HG03354 (cell line): ENCODE measurements around the gene RIPK3.
"Not testable (repeated sequence)": the region's sequence is repeated elsewhere in the genome, so short reads cannot be mapped to it uniquely, and the experiment has no call there.

Source experiments
- ATAC-seq: cut with Tn5 transposase; IDR thresholded peaks from one replicate; pipeline ENCODE4 v1.9.1; 2021; ENCODE audit warnings: mild to moderate bottlenecking; ENCODE audit not compliant: unreplicated experiment, poor library complexity, severe bottlenecking

Gene RIPK3

DNA sequence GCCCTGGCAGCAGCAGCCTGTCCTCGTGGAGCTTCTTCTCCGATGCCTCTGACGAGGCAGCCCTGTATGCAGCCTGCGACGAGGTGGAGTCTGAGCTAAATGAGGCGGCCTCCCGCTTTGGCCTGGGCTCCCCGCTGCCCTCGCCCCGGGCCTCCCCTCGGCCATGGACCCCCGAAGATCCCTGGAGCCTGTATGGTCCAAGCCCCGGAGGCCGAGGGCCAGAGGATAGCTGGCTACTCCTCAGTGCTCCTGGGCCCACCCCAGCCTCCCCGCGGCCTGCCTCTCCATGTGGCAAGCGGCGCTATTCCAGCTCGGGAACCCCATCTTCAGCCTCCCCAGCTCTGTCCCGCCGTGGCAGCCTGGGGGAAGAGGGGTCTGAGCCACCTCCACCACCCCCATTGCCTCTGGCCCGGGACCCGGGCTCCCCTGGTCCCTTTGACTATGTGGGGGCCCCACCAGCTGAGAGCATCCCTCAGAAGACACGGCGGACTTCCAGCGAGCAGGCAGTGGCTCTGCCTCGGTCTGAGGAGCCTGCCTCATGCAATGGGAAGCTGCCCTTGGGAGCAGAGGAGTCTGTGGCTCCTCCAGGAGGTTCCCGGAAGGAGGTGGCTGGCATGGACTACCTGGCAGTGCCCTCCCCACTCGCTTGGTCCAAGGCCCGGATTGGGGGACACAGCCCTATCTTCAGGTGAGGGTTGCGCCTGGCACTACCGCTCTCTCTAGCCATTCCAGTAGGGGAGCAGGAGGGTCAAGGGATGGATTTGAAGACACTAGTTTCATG lies 30.3 kb upstream of the RIPK3 start:
- no peak for ATAC-seq

DNA sequence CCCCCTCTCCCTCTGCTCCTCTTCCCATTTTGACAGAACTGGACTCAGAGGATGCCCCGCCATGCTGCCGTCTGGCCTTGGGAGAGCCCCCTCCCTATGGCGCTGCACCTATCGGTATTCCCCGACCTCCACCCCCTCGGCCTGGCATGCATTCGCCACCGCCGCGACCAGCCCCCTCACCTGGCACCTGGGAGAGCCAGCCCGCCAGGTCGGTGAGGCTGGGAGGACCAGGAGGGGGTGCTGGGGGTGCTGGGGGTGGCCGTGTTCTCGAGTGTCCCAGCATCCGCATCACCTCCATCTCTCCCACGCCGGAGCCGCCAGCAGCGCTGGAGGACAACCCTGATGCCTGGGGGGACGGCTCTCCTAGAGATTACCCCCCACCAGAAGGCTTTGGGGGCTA lies 29.7 kb upstream of the RIPK3 start:
- ATAC-seq = no peak

- ATAC-seq = no peak
Observed at GRCh38 chr14:24368562-24369252, 28.9 kb upstream of the RIPK3 start.

DNA sequence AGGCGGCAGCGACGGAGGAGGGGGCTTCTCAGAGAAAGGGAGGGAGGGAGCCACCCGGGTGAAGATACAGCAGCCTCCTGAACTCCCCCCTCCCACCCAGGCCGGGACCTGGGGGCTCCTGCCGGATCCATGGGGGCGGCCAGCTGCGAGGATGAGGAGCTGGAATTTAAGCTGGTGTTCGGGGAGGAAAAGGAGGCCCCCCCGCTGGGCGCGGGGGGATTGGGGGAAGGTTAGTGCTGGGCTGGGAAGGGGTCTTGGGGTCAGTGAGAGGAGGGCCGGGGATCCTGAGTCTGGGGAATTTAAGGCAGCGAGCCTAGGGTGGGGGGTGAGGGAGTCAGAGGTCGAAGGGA lies 28.4 kb upstream of the RIPK3 start:
- ATAC-seq = no peak

- peak; percentile 21 for ATAC-seq
Observed at GRCh38 chr14:24367514-24368211, 27.9 kb upstream of the RIPK3 start, which contains the start of gene NFATC4. Gene NFATC4 (plus strand): TSS chr14:24368184. CDS start chr14:24368341, 157 bp downstream.

DNA sequence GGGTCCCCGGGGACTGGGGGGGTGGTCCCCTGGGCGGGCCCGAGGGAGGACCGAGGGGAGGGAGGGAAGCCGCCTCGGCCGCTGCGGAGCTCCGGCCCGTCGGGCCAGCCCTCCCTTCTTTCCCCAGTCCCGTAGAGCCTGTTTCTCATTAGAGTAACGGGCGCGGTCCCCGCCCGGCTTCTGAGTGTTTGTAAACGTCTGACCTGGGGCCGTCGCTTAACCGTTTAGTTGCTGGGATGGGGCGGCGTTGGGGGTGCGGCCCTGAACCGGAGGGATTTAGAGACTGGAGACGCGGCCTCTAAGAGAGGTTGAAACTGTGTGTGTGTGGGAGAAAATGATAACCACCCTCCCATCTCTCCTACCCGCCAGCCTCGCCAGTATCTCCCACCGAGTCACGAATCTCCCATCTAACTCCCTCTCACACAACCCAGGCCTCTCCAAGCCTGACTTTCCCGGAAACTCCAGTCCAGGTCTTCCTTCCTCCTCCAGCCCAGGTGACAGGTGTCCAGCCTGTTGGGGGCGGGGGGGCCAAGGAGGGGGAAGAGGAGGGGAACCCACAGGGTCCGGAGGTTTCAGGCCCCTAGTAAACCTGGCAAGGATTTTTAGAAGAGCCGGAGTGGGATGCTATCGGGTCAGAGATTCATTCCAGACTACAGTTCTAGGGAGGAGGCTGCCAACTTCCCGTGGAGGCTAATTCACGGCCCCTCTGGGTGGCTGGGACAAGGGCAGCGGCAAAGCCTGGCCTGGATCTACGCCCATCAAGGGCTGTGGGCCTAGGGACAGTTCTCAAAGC lies 27.1 kb upstream of the RIPK3 start:
- peak; percentile 66 for ATAC-seq

- no peak for ATAC-seq
Observed at GRCh38 chr14:24366413-24366720, 26.6 kb upstream of the RIPK3 start.

DNA sequence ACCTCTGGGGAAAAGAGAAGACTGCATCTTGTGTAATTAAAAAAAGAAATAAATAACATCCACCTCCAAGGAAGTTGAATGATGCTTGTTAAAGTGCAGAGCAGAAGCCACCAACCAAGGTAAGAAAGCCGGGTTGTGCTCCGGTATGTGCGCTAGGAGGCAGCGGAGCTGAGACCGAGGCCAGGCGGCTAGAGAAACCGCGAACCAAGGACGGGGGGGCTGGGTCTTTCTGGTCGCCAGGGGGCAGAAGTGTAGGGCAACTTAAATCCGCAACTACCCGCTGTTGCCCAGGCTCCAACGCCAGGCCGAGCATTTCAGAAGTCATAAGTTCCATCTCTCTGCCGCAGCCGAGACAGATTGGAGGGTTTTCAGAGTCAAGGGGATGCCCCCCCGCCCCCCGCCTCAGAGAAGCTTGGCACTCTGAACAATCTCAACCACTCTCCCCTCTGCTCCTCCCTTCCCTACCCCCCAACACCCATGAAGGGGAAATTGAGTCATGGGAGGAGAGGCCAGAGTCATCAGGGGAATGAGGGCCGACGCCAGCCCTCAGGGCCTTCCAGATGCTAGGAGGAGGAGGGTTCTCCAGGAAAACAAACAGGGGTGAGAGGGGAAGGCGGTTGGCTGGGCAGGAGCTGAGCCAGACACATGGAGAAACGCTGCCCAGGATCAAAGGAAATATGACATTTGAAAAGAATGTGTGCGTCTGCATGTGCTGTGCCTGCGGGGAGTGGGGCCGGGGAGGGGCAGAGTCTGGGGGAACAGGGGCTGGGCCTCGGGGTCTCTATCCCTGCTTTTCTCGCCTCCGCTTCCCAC lies 26.0 kb upstream of the RIPK3 start:
- peak; percentile 50 for ATAC-seq

- ATAC-seq = no peak
Observed at GRCh38 chr14:24364841-24365240, 25.1 kb upstream of the RIPK3 start.

DNA sequence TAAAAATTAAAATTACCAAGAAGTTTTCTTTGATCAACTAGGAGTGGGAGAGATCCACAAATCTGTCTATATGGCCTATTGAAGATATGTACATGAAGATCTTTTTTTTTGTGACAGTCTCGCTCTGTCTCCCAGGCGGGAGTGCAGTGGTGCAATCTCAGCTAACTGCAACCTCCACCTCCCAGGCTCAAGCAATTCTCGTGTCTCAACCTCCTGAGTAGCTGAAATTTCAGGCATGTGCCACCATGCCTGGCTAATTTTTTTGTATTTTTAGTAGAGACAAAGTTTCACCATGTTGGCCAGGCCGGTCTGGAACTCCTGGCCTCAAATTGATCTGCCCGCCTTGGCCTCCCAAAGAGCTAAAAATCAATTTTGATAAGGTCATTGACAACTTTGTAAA lies 23.6 kb upstream of the RIPK3 start:
- no peak for ATAC-seq

GRCh38 chr14:24362241-24362960 lies 22.6 kb upstream of the RIPK3 start:
- no peak for ATAC-seq

- no peak for ATAC-seq
Observed at GRCh38 chr14:24361326-24361725, 21.5 kb upstream of the RIPK3 start.

GRCh38 chr14:24360281-24360680 lies 20.5 kb upstream of the RIPK3 start:
- no peak for ATAC-seq

GRCh38 chr14:24356208-24356607 lies 16.4 kb upstream of the RIPK3 start:
- ATAC-seq = no peak

GRCh38 chr14:24355009-24355408 lies 15.2 kb upstream of the RIPK3 start:
- ATAC-seq = no peak

GRCh38 chr14:24354482-24354825 lies 14.7 kb upstream of the RIPK3 start:
- not testable (repeated sequence) for ATAC-seq

GRCh38 chr14:24353559-24354481 lies 14.0 kb upstream of the RIPK3 start:
- no peak for ATAC-seq

GRCh38 chr14:24351517-24351916 lies 11.7 kb upstream of the RIPK3 start:
- ATAC-seq = no peak
